Neural crest cell (in vitro differentiated cells): Measurements from ENCODE around the gene FBXO41. TPM values are rescaled to one million over a fixed set of nuclear protein-coding genes. Genes with fewer than 3 reads are reported as not detected.

Source experiments
- DNase-seq: peaks from one replicate; pipeline ENCODE4 v3.0.0; 2021; ENCODE audit warnings: low read depth, mixed read lengths, low spot score
- H3K27ac Mint-ChIP-seq: one replicate; pipeline ENCODE4 v1.8.0; 2021; ENCODE audit warnings: mild to moderate bottlenecking, mixed read lengths; ENCODE audit not compliant: unreplicated experiment
- H3K27me3 Mint-ChIP-seq: 2 replicates; pipeline ENCODE4 v1.8.0; 2021; ENCODE audit warnings: low read depth, mild to moderate bottlenecking, mixed read lengths
- H3K36me3 Mint-ChIP-seq: 2 replicates; pipeline ENCODE4 v1.8.0; 2021; ENCODE audit warnings: low read depth, mild to moderate bottlenecking, mixed read lengths
- H3K4me1 Mint-ChIP-seq: 2 replicates; pipeline ENCODE4 v1.8.0; 2021; ENCODE audit warnings: mixed read lengths
- H3K4me3 Mint-ChIP-seq: one replicate; pipeline ENCODE4 v1.8.0; 2021; ENCODE audit warnings: mild to moderate bottlenecking, mixed read lengths
- H3K9me3 Mint-ChIP-seq: 2 replicates; pipeline ENCODE4 v1.8.0; 2021; ENCODE audit warnings: mixed read lengths
- total RNA-seq: library from RNA; stranded (reverse); gene quantifications from 2 replicates; pipeline ENCODE4 v1.2.1, GENCODE V29; 2021
- TF ChIP-seq, protein P1 (sequence below): fragments of 200-600 bp; sonication (generic); conservative IDR thresholded peaks from 2 replicates; pipeline ENCODE4 v1.5.0; 2021; ENCODE audit warnings: antibody characterized with exemption, mild to moderate bottlenecking

Gene FBXO41
- total RNA-seq, 1 donor from 2014 or later: 4.5 TPM

DNA sequence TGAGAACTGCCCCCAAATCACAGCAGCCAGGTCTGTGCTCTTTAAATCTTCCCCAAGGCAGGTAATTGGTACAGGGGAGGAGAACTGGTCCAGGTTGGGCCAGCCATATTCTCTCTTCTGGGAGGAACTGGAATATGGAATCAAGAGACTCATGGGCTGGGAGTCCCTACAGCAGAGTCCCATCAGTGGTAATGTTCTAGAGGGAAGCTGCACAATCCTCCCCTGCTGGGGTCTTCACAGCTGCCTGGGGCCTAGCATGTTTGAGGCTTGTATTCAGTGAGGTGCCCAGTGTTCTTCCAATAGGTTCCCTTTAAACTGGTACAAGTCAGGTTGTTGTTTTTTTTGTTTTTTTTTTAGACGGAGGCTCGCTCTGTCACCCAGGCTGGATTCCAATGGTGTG, 30.2 kb upstream of the FBXO41 start:
- Mint-ChIP-seq H3K4me3 (no peak overlapping the region), H3K9me3 (no peaks in the 10 kb centered on the region), H3K27me3 (peaks cover 76% of the 10 kb centered on the region), H3K27ac (no peak overlapping the region), H3K4me1 (no peaks in the 10 kb centered on the region), H3K36me3 (no peaks in the 10 kb centered on the region)
- DNase-seq: no peak
- TF ChIP-seq, protein P1, sequence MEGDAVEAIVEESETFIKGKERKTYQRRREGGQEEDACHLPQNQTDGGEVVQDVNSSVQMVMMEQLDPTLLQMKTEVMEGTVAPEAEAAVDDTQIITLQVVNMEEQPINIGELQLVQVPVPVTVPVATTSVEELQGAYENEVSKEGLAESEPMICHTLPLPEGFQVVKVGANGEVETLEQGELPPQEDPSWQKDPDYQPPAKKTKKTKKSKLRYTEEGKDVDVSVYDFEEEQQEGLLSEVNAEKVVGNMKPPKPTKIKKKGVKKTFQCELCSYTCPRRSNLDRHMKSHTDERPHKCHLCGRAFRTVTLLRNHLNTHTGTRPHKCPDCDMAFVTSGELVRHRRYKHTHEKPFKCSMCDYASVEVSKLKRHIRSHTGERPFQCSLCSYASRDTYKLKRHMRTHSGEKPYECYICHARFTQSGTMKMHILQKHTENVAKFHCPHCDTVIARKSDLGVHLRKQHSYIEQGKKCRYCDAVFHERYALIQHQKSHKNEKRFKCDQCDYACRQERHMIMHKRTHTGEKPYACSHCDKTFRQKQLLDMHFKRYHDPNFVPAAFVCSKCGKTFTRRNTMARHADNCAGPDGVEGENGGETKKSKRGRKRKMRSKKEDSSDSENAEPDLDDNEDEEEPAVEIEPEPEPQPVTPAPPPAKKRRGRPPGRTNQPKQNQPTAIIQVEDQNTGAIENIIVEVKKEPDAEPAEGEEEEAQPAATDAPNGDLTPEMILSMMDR: no peak

GRCh38 chr2:73307720-73308119, 23.4 kb upstream of the FBXO41 start:
- Mint-ChIP-seq H3K4me3 (no peak overlapping the region), H3K36me3 (no peaks in the 10 kb centered on the region), H3K27me3 (peaks cover 83% of the 10 kb centered on the region), H3K27ac (no peak overlapping the region), H3K9me3 (no peaks in the 10 kb centered on the region), H3K4me1 (no peaks in the 10 kb centered on the region)
- TF ChIP-seq, protein P1: no peak
- no peak for DNase-seq

DNA sequence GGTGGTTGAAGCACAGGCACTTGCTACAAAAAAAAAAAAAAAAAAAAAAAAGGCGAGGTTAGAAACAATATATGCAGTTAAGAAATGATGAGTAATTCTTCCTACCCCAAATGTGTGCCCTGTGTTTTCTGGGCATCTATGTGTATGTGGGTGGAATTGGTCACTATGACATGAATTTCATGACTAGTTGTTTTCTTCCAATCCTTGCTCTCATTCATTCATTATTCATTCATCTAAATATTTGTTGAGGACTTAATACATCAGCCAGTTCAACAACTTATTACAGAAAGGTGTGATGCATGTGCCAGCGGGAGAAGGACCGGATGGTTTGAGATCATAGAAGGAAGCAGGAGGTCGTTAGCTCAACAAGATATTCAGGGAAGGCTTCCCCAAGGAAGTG, 17.4 kb upstream of the FBXO41 start:
- peaks cover 5% of the 10 kb centered on the region for H3K4me1 Mint-ChIP-seq
- H3K27me3 Mint-ChIP-seq: peaks cover 95% of the 10 kb centered on the region
- TF ChIP-seq, protein P1: no peak
- no peak overlapping the region for H3K4me3 Mint-ChIP-seq
- H3K27ac Mint-ChIP-seq: no peak overlapping the region
- H3K36me3 Mint-ChIP-seq: no peaks in the 10 kb centered on the region
- DNase-seq: no peak
- no peaks in the 10 kb centered on the region for H3K9me3 Mint-ChIP-seq

DNA sequence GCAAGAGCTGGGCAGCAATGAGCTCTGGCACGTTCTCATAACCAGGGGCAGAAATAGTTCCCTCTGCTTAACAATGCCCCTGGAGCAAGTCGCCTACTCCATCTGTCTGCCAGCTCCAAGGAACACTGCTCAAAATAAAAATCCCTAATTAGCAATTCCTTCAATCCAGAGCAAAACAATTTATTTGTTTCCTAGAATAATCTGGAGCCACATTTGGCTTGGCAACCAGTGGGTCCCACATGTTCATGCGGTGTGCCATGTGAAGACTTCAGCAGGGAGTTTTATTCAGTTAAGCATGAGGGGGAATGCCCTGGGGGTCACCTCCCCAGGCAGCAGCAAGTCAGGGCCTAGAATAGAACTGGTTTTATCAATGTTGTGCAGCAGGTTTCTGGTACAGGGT, 16.6 kb upstream of the FBXO41 start:
- Mint-ChIP-seq H3K4me1 (peaks cover 5% of the 10 kb centered on the region), H3K9me3 (no peaks in the 10 kb centered on the region), H3K4me3 (no peak overlapping the region), H3K36me3 (no peaks in the 10 kb centered on the region), H3K27me3 (peaks cover 97% of the 10 kb centered on the region), H3K27ac (no peak overlapping the region)
- TF ChIP-seq, protein P1: no peak
- DNase-seq: no peak

DNA sequence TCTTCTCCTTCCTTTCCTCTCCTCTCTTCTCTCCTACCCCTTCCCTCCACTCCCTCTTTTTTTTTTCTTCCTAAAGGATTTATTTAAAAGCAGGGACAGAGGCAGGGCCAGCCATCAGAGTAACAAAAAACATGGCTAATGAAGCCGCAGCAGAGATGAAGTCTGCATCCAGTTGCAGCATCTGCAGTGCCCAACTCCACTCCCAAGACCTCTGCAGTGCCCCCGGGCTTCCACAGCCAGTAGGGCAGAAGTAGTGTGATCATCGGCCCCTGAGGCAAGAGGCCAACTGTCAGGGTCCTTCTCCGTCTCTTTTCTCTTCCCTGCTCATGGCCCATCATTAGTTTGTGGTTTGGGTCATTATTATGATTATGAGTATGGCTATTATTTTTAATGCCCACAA, 13.3 kb upstream of the FBXO41 start:
- H3K36me3 Mint-ChIP-seq: no peaks in the 10 kb centered on the region

More for the DNA sequence above, 13.3 kb upstream of the FBXO41 start:
- H3K9me3 Mint-ChIP-seq: no peaks in the 10 kb centered on the region
- H3K27me3 Mint-ChIP-seq: peaks cover 96% of the 10 kb centered on the region
- no peak overlapping the region for H3K27ac Mint-ChIP-seq
- peaks cover 5% of the 10 kb centered on the region for H3K4me1 Mint-ChIP-seq
- TF ChIP-seq, protein P1: no peak
- no peak for DNase-seq
- no peak overlapping the region for H3K4me3 Mint-ChIP-seq
